Measurements from ENCODE around the gene TMA7. TPM values are rescaled to one million over a fixed set of nuclear protein-coding genes. Genes with fewer than 3 reads are reported as not detected.

Gene TMA7
- total and polyA plus RNA-seq, 2 donors (not counting 1 experiment from before 2014, with no cell fraction given): 306 to 337 TPM

DNA sequence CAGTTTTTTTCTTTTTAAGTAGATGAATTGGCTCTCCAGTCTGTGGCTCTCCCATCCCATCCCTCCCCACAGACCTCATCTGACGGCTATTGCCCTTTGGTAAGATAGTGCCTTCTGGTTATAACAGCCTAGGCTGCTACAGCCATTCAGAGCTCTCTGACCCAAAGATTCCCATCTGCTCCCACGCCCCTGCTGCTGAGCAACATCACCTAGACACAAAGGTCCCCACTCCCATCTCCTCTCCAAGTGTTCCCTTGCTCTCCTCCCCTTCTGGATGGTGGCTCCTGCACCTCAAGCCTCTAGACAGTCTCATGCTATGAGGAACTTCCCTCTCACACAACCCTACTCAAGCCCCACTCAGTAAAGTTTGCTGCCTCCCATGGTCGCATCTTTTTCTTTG is 44.3 kb upstream of the TMA7 start:
- H4K20me1 ChIP-seq (ENCODE audit: control insufficient read depth, extremely low read depth, insufficient read depth, low read length): no peaks in the 10 kb centered on the region
- no peak overlapping the region for H3K4me2 ChIP-seq (ENCODE audit: extremely low read depth, insufficient read depth, low read length)
- no peak for DNase-seq (ENCODE audit: low read depth in 2 of 2)
- H3K36me3 ChIP-seq (ENCODE audit: control insufficient read depth, insufficient read depth, low read length): no peaks in the 10 kb centered on the region
- H3K27me3 ChIP-seq (ENCODE audit: control insufficient read depth, insufficient read depth, low read length): peaks cover 9% of the 10 kb centered on the region
- no peak overlapping the region for H3K27ac ChIP-seq (ENCODE audit: insufficient read depth, low read length)
- H3K9ac ChIP-seq (ENCODE audit: insufficient read depth, low read length): no peak overlapping the region
- no peak overlapping the region for H3K4me3 ChIP-seq (replicated peaks in 1 of 4; ENCODE audit: control extremely low read depth in 1 of 4, insufficient read depth in 1 of 4, low read depth in 3 of 4, low read length in 4 of 4)
- H3K9me3 ChIP-seq (ENCODE audit: control insufficient read depth, insufficient read depth, low read depth, low read length): no peaks in the 10 kb centered on the region
- no peaks in the 10 kb centered on the region for H3K4me1 ChIP-seq (ENCODE audit: control insufficient read depth, extremely low read depth, insufficient read depth, low read length)
- no peaks in the 10 kb centered on the region for H3K79me2 ChIP-seq (ENCODE audit: control insufficient read depth, insufficient read depth, low read length)
- H2AFZ ChIP-seq (ENCODE audit: low read length): no peak overlapping the region
- TF ChIP-seq, protein P1, sequence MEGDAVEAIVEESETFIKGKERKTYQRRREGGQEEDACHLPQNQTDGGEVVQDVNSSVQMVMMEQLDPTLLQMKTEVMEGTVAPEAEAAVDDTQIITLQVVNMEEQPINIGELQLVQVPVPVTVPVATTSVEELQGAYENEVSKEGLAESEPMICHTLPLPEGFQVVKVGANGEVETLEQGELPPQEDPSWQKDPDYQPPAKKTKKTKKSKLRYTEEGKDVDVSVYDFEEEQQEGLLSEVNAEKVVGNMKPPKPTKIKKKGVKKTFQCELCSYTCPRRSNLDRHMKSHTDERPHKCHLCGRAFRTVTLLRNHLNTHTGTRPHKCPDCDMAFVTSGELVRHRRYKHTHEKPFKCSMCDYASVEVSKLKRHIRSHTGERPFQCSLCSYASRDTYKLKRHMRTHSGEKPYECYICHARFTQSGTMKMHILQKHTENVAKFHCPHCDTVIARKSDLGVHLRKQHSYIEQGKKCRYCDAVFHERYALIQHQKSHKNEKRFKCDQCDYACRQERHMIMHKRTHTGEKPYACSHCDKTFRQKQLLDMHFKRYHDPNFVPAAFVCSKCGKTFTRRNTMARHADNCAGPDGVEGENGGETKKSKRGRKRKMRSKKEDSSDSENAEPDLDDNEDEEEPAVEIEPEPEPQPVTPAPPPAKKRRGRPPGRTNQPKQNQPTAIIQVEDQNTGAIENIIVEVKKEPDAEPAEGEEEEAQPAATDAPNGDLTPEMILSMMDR (conservative IDR thresholded peaks at IDR 0.05 in 1 of 2, IDR thresholded peaks at IDR 0.05 in 1 of 2; ENCODE audit: low read depth in 1 of 2, low read length in 2 of 2): no peak
- no peak for TF ChIP-seq EZH2 (IDR thresholded peaks at IDR 0.05; ENCODE audit: low read length, missing control alignments)

DNA sequence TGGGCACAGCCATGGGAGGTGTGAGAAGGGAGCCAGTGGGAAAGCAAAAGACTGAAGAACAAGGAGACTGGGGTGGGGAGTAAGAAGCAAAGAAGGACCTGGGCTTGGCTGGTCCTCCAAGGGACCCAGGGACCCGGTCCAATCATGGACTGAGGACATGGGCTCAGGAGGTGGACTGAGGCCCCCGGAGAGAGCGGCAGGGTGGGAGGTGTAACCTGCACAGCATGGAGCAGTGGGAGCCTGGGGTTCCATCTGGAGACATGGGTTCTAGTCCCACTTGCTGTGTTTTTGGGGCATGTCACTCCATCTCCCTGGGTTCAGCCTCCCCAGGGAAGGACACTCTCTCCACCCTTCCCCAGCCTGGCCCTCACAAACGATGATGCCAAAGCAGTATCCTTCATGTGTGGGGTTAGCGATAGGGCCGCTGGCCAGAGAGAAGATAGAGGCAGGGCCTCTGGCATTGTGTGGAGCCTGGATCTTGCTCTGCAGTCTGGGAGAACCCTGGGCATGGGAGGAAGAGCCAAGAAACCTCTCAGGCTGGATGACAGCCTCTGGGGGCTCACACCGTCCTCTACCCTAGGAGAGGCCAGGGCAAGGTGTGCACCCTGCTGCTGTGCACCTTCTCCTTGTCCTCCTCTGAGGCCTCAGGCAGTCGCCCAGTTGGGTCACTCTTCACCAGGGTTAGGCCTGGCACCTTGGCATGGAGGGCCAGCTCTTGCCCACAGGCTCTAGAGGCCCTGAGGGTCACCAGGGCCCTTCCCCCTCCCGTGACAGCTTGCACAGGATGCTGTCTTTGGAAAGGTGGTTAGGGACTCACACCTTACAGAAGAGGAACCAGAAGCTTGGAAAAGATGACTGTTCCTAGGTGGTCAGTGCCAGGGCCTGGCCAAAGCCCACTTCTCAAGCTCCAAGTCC is 42.0 kb upstream of the TMA7 start:
- H3K27ac ChIP-seq (ENCODE audit: insufficient read depth, low read length): no peak overlapping the region
- H4K20me1 ChIP-seq (ENCODE audit: control insufficient read depth, extremely low read depth, insufficient read depth, low read length): no peaks in the 10 kb centered on the region
- no peak for DNase-seq (ENCODE audit: low read depth in 2 of 2)

DNA sequence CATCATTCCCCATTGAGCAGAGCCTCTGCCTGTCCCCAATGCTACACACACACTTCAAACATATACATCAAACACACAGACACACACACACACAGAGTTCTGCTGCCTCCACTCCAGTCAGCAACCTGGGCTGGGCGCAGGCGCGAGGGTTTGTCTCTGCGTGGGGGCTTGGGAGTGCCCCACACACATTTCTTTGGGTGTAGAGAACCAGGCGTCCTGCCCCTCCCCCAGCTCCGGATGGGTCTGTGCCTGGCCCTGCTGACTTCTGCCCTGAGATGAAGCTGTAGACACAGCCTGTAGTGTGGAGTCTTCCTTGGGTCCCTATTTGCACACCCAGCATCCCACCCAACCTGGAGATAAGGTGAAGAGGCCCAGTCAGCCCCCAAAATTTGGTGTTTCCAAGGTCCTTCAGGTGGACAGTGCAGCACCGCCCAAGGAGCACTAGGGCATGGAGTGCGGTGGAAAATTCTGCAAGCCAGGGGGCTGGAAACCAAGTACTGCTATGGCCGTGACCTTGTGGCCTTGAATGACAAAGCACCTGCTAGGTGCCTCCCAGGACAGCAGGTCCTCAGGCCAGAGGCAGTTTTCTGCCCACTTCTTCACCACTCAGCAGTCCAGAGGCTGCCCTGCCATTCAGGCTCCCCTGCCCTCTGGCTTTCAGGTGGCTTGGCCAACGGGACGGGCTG is 41.2 kb upstream of the TMA7 start:
- DNase-seq (ENCODE audit: low read depth in 2 of 2): no peak

More for the DNA sequence above, 42.0 kb upstream of the TMA7 start:
- H3K36me3 ChIP-seq (ENCODE audit: control insufficient read depth, insufficient read depth, low read length): no peaks in the 10 kb centered on the region
- no peak overlapping the region for H3K4me3 ChIP-seq (replicated peaks in 1 of 4; ENCODE audit: control extremely low read depth in 1 of 4, insufficient read depth in 1 of 4, low read depth in 3 of 4, low read length in 4 of 4)
- no peak overlapping the region for H3K4me2 ChIP-seq (ENCODE audit: extremely low read depth, insufficient read depth, low read length)
- TF ChIP-seq EZH2 (IDR thresholded peaks at IDR 0.05; ENCODE audit: low read length, missing control alignments): no peak
- TF ChIP-seq, protein P1 (conservative IDR thresholded peaks at IDR 0.05 in 1 of 2, IDR thresholded peaks at IDR 0.05 in 1 of 2; ENCODE audit: low read depth in 1 of 2, low read length in 2 of 2): no peak
- H3K9me3 ChIP-seq (ENCODE audit: control insufficient read depth, insufficient read depth, low read depth, low read length): no peaks in the 10 kb centered on the region
- H2AFZ ChIP-seq (ENCODE audit: low read length): no peak overlapping the region
- H3K9ac ChIP-seq (ENCODE audit: insufficient read depth, low read length): no peak overlapping the region
- H3K27me3 ChIP-seq (ENCODE audit: control insufficient read depth, insufficient read depth, low read length): peaks cover 9% of the 10 kb centered on the region
- H3K4me1 ChIP-seq (ENCODE audit: control insufficient read depth, extremely low read depth, insufficient read depth, low read length): peaks cover 6% of the 10 kb centered on the region
- no peaks in the 10 kb centered on the region for H3K79me2 ChIP-seq (ENCODE audit: control insufficient read depth, insufficient read depth, low read length)

More for the DNA sequence above, 41.2 kb upstream of the TMA7 start:
- H2AFZ ChIP-seq (ENCODE audit: low read length): no peak overlapping the region
- no peaks in the 10 kb centered on the region for H4K20me1 ChIP-seq (ENCODE audit: control insufficient read depth, extremely low read depth, insufficient read depth, low read length)
- H3K9me3 ChIP-seq (ENCODE audit: control insufficient read depth, insufficient read depth, low read depth, low read length): no peaks in the 10 kb centered on the region
- H3K9ac ChIP-seq (ENCODE audit: insufficient read depth, low read length): no peak overlapping the region
- no peak overlapping the region for H3K4me2 ChIP-seq (ENCODE audit: extremely low read depth, insufficient read depth, low read length)
- H3K4me3 ChIP-seq (replicated peaks in 1 of 4; ENCODE audit: control extremely low read depth in 1 of 4, insufficient read depth in 1 of 4, low read depth in 3 of 4, low read length in 4 of 4): no peak overlapping the region
- H3K79me2 ChIP-seq (ENCODE audit: control insufficient read depth, insufficient read depth, low read length): no peaks in the 10 kb centered on the region
- H3K36me3 ChIP-seq (ENCODE audit: control insufficient read depth, insufficient read depth, low read length): peaks cover 3% of the 10 kb centered on the region
- no peak overlapping the region for H3K27ac ChIP-seq (ENCODE audit: insufficient read depth, low read length)
- peaks cover 9% of the 10 kb centered on the region for H3K27me3 ChIP-seq (ENCODE audit: control insufficient read depth, insufficient read depth, low read length)
- no peak for TF ChIP-seq EZH2 (IDR thresholded peaks at IDR 0.05; ENCODE audit: low read length, missing control alignments)
- TF ChIP-seq, protein P1 (conservative IDR thresholded peaks at IDR 0.05 in 1 of 2, IDR thresholded peaks at IDR 0.05 in 1 of 2; ENCODE audit: low read depth in 1 of 2, low read length in 2 of 2): no peak
- peaks cover 6% of the 10 kb centered on the region for H3K4me1 ChIP-seq (ENCODE audit: control insufficient read depth, extremely low read depth, insufficient read depth, low read length)
